ENCODE data around the gene ANKRD33B. TPM values are rescaled to one million over a fixed set of nuclear protein-coding genes. Genes with fewer than 3 reads are reported as not detected.
"Not testable (repeated sequence)": the region's sequence is repeated elsewhere in the genome, so short reads cannot be mapped to it uniquely, and the experiment has no call there.

Gene ANKRD33B
- total RNA-seq, 1 experiment from 2014 or later: 1.2 TPM

GRCh38 chr5:10537624-10538023, 26.2 kb upstream of the ANKRD33B start:
- no peak for DNase-seq (ENCODE audit: low spot score)

GRCh38 chr5:10538103-10538788, 25.6 kb upstream of the ANKRD33B start:
- DNase-seq (ENCODE audit: low spot score): no peak

- no peak for DNase-seq (ENCODE audit: low spot score)
Observed at GRCh38 chr5:10538789-10539686, 24.8 kb upstream of the ANKRD33B start.

GRCh38 chr5:10539687-10539998, 24.2 kb upstream of the ANKRD33B start:
- DNase-seq (ENCODE audit: low spot score): peak; percentile 70

GRCh38 chr5:10540036-10540544, 23.8 kb upstream of the ANKRD33B start:
- DNase-seq (ENCODE audit: low spot score): no peak

GRCh38 chr5:10540951-10541646, 22.8 kb upstream of the ANKRD33B start:
- no peak for DNase-seq (ENCODE audit: low spot score)

- DNase-seq (ENCODE audit: low spot score): no peak
Observed at GRCh38 chr5:10542055-10542550, 21.8 kb upstream of the ANKRD33B start.

GRCh38 chr5:10543585-10544040, 20.3 kb upstream of the ANKRD33B start:
- peak; percentile 61 for DNase-seq (ENCODE audit: low spot score)

GRCh38 chr5:10545084-10545483, 18.8 kb upstream of the ANKRD33B start:
- DNase-seq (ENCODE audit: low spot score): no peak

GRCh38 chr5:10546186-10546585, 17.7 kb upstream of the ANKRD33B start:
- no peak for DNase-seq (ENCODE audit: low spot score)

- DNase-seq (ENCODE audit: low spot score): no peak
Observed at GRCh38 chr5:10548418-10549122, 15.3 kb upstream of the ANKRD33B start.

- not testable (repeated sequence) for DNase-seq (ENCODE audit: low spot score)
Observed at GRCh38 chr5:10549123-10549514, 14.8 kb upstream of the ANKRD33B start.

GRCh38 chr5:10550222-10550995, 13.5 kb upstream of the ANKRD33B start:
- no peak for DNase-seq (ENCODE audit: low spot score)

- DNase-seq (ENCODE audit: low spot score): no peak
Observed at GRCh38 chr5:10551782-10552138, 12.1 kb upstream of the ANKRD33B start.

GRCh38 chr5:10552183-10553143, 11.4 kb upstream of the ANKRD33B start:
- peak; percentile 80 for DNase-seq (ENCODE audit: low spot score)

GRCh38 chr5:10553476-10553875, 10.4 kb upstream of the ANKRD33B start:
- DNase-seq (ENCODE audit: low spot score): no peak

GRCh38 chr5:10555277-10555684, 8.6 kb upstream of the ANKRD33B start:
- peak; percentile 95 for DNase-seq (ENCODE audit: low spot score)

GRCh38 chr5:10556289-10556807, 7.5 kb upstream of the ANKRD33B start:
- peak; percentile 86 for DNase-seq (ENCODE audit: low spot score)

Data from A172 (cell line).